NCI-H510A (cell line): ENCODE data around the gene CLIC4.
"Not testable (repeated sequence)": the region's sequence is repeated elsewhere in the genome, so short reads cannot be mapped to it uniquely, and the experiment has no call there.

Source experiments
- DNase-seq: peaks from one replicate; lab custom pipeline; 2025; lab: John Stamatoyannopoulos, UW

The CLIC4 gene

GRCh38 chr1:24717887-24718650 is 27.2 kb upstream of the CLIC4 start:
- no peak for DNase-seq

- DNase-seq = no peak
Measured at GRCh38 chr1:24720152-24720551, 25.1 kb upstream of the CLIC4 start.

GRCh38 chr1:24721533-24721932 is 23.7 kb upstream of the CLIC4 start:
- no peak for DNase-seq

GRCh38 chr1:24722073-24723035 is 22.9 kb upstream of the CLIC4 start:
- DNase-seq = not testable (repeated sequence)

GRCh38 chr1:24724345-24725208 is 20.7 kb upstream of the CLIC4 start:
- DNase-seq = no peak

- DNase-seq = no peak
Measured at GRCh38 chr1:24725209-24725651, 20.0 kb upstream of the CLIC4 start.

- no peak for DNase-seq
Measured at GRCh38 chr1:24726741-24727140, 18.5 kb upstream of the CLIC4 start.

GRCh38 chr1:24727501-24728216 is 17.6 kb upstream of the CLIC4 start:
- no peak for DNase-seq

GRCh38 chr1:24728982-24729381 is 16.3 kb upstream of the CLIC4 start:
- no peak for DNase-seq

- DNase-seq = no peak
Measured at GRCh38 chr1:24732186-24732885, 12.9 kb upstream of the CLIC4 start.

- not testable (repeated sequence) for DNase-seq
Measured at GRCh38 chr1:24733342-24733741, 11.9 kb upstream of the CLIC4 start.

GRCh38 chr1:24735156-24735508 is 10.1 kb upstream of the CLIC4 start:
- no peak for DNase-seq

GRCh38 chr1:24735509-24736375 is 9.5 kb upstream of the CLIC4 start:
- DNase-seq = no peak

- DNase-seq = no peak
Measured at GRCh38 chr1:24737368-24738117, 7.7 kb upstream of the CLIC4 start.

- no peak for DNase-seq
Measured at GRCh38 chr1:24739241-24739640, 6.0 kb upstream of the CLIC4 start.

GRCh38 chr1:24742090-24742938 is 2.9 kb upstream of the CLIC4 start:
- DNase-seq = no peak

- no peak for DNase-seq
Measured at GRCh38 chr1:24743404-24744211, 1.6 kb upstream of the CLIC4 start.
